ENCODE results near the gene CNTN2. TPM values are rescaled to one million over a fixed set of nuclear protein-coding genes. Genes with fewer than 3 reads are reported as not detected.

Gene CNTN2
- total and polyA plus RNA-seq, 2 of the 8 experiments (the other 6 are each of a cell fraction or from before 2014, with no cell fraction given) = 1.2 to 3.9 TPM

- Histone ChIP-seq H4K91ac (replicated peaks; ENCODE audit: insufficient read length, low read length) (no peak overlapping the region), H4K20me1 (replicated peaks in 1 of 2; ENCODE audit: control insufficient read depth in 1 of 2, insufficient read depth in 2 of 2, low read length in 2 of 2) (peaks cover 0 to 1% of the 10 kb centered on the region in 2 experiments), H2AFZ (ENCODE audit: low read length) (no peak overlapping the region), H2BK5ac (ENCODE audit: low read depth, low read length) (no peak overlapping the region), H3K4me2 (ENCODE audit: insufficient read depth in 1 of 2, low read depth in 2 of 2, low read length in 2 of 2) (no peak overlapping the region), H3K9me3 (ENCODE audit: insufficient read depth in 2 of 2, low read depth in 1 of 2, low read length in 1 of 2) (no peaks in the 10 kb centered on the region), H2BK20ac (ENCODE audit: low read length) (no peak overlapping the region), H3K4me1 (replicated peaks in 1 of 4; ENCODE audit: control insufficient read depth in 3 of 4, insufficient read depth in 4 of 4, low read length in 3 of 4) (no peaks in the 10 kb centered on the region; a peak in 1 of 7 replicates), H3K23me2 (ENCODE audit: low read depth, low read length) (no peaks in the 10 kb centered on the region), H2BK12ac (ENCODE audit: low read depth, low read length) (no peak overlapping the region), H3K4ac (replicated peaks; ENCODE audit: insufficient read length, low read depth, low read length) (no peak overlapping the region), H3K4me3 (ENCODE audit: extremely low read depth in 1 of 4, insufficient read depth in 2 of 4, low read depth in 3 of 4, low read length in 4 of 4) (no peak overlapping the region), H3K9ac (replicated peaks in 1 of 4; ENCODE audit: extremely low read depth in 1 of 4, low read depth in 3 of 4, low read length in 3 of 4) (no peak overlapping the region), H3K27ac (ENCODE audit: low read depth, low read length) (no peak overlapping the region), H4K5ac (ENCODE audit: insufficient read length, low read depth, low read length) (no peak overlapping the region), H3K36me3 (ENCODE audit: control insufficient read depth in 2 of 4, insufficient read depth in 4 of 4, low read length in 3 of 4) (peaks cover 8 to 32% (median 20%) of the 10 kb centered on the region in 4 experiments), H2BK120ac (replicated peaks; ENCODE audit: low read depth, low read length) (no peak overlapping the region), H3K56ac (replicated peaks; ENCODE audit: insufficient read length, low read depth, low read length) (no peak overlapping the region), H3K79me2 (ENCODE audit: control insufficient read depth in 1 of 2, insufficient read depth in 2 of 2, low read length in 2 of 2) (0 out of 4 replicates have a peak, but pooled peaks cover 2% of the 10 kb centered on the region in 2 experiments), H2BK15ac (ENCODE audit: low read length) (no peak overlapping the region), H3K27me3 (replicated peaks in 1 of 4; ENCODE audit: control insufficient read depth in 3 of 4, extremely low read depth in 1 of 4, insufficient read depth in 3 of 4, low read length in 3 of 4) (no peaks in the 10 kb centered on the region), H3K23ac (ENCODE audit: insufficient read length) (no peak overlapping the region), H3K79me1 (ENCODE audit: low read depth, low read length) (no peaks in the 10 kb centered on the region; the same call in 1 of the 2 replicates), H3K14ac (ENCODE audit: insufficient read length) (no peak overlapping the region), H4K8ac (ENCODE audit: extremely low read depth, insufficient read depth, low read length) (no peak overlapping the region), H2AK5ac (ENCODE audit: low read depth, low read length) (no peak overlapping the region), H3K18ac (ENCODE audit: extremely low read depth, low read length) (no peak overlapping the region)
- DNase-seq (ENCODE audit: low read depth in 1 of 2, low spot score in 2 of 2) (no peak), FAIRE-seq (no peak)
- ChIA-PET CTCF (ENCODE audit: partially characterized antibody) (interaction anchor here (0.7 to 3.2 kb wide), 3 partner anchors 10 to 1662 kb away, joined by 3 to 16 read pairs (median 4); no protein-coding TSS in a partner anchor), POLR2A (ENCODE audit: partially characterized antibody) (no interaction called here)
- WGBS, 2 experiments (ENCODE audit: extremely low coverage in 1 of 2, insufficient coverage in 1 of 2, insufficient read length in 1 of 2, insufficient replicate concordance in 2 of 2, low coverage in 1 of 2, low lambda C conversion rate in 2 of 2, missing lambda C conversion rate in 1 of 2) = 90% methylated on average over 4 of the region's 4 CpGs; no CpG with 5 or more reads in 1 of the 2 experiments
- TF ChIP-seq TAF7 (optimal IDR thresholded peaks at IDR 0.05; ENCODE audit: borderline replicate concordance, low read depth, low read length) (no peak), SP2 (IDR thresholded peaks at IDR 0.05; ENCODE audit: low read length) (no peak), JUN (IDR thresholded peaks at IDR 0.05; ENCODE audit: low read depth, low read length) (no peak), SP1 (IDR thresholded peaks at IDR 0.05; ENCODE audit: low read depth, low read length) (no peak), RFX5 (IDR thresholded peaks at IDR 0.05; ENCODE audit: borderline replicate concordance, low read depth, low read length) (no peak), TCF12 (IDR thresholded peaks at IDR 0.05; ENCODE audit: low read depth, low read length) (no peak), ZNF274 (IDR thresholded peaks at IDR 0.05; ENCODE audit: borderline replicate concordance, extremely low read depth, low read length) (no peak), POU5F1 (IDR thresholded peaks at IDR 0.05; ENCODE audit: low read depth, low read length) (no peak), HDAC6 (IDR thresholded peaks at IDR 0.05; ENCODE audit: low read depth, low read length) (no peak)
Measured at GRCh38 chr1:205107327-205107726, 64.3 kb downstream of the CNTN2 start.

All from H1 (cell line).